HG03565 (cell line): ENCODE measurements around the gene GEMIN4.

Experiments used
- ATAC-seq: cut with Tn5 transposase; IDR thresholded peaks from one replicate; pipeline ENCODE4 v1.9.1; 2021; ENCODE audit warnings: mild to moderate bottlenecking, moderate library complexity; ENCODE audit not compliant: unreplicated experiment

Gene GEMIN4

DNA sequence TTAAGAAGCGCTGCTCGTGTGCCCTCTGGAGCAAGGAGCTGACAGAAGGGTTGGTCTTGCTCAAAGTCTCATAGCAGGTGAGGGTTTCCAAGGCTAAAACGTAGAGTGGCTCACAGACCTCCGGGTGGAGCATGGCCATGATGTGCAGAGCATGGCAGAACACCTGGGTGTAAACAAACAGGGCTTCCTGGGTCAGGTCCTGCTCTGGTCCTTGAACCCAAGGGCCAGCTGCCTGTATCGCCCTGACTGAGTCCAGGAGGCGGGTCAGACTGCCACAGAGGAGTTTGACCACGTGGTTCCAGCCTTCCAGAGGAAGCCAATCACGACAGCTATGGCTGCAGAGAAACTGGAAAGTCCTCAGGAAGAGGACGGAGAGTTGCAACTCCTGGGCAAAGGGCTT, 7.1 kb downstream of the GEMIN4 start:
- ATAC-seq: no peak

DNA sequence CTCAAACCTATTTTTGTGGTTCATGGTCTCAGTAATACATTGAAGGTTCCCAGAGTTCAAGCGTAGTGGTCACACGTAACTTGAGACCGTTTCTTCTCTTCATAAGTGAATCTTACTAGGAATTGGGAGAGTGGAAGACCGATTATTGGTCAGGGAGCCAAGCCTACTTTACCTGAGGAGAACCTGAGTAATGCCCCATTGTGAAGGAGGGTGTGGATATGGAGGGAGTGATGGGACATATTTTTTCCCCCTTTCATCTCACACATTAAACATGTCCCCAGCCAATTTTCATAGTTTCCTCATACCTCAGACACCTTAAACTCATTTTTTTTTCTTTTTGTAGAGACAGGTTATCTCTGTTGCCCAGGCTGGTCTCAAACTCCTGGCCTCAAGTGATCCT, 8.9 kb downstream of the GEMIN4 start:
- no peak for ATAC-seq

DNA sequence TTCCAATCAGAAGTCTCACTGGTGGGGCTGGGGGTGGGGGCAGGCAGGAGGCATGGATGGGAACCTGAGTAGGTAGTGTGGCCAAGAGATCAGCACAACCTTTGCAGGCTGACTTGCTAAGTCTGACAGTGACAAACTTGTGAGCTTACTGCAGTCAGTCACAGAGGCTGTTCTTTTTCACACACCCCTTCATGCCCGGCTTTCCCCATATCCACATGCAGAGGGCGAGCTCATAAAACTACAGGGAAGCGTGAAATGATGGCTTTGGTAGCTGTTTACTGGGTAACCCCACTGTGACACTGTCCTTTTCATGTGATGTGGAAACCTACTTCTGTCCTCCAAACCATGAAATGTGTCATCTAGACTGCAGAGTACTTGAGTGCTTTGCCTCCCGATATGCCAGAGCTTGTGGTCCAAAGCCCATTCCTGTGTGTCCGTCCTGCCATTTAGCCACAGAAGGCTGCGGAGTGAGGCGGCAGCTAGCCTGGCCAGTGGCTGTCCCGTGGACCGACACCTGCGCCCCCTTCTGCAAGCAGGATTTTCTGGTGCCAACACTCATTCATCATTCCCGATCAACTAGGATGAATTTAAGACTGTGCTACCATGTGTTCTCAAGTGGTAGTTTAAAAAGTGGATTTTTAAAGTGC, 9.8 kb downstream of the GEMIN4 start:
- no peak for ATAC-seq

GRCh38 chr17:740240-741017, 11.6 kb downstream of the GEMIN4 start:
- ATAC-seq: peak; percentile 83

GRCh38 chr17:737561-738113, 14.4 kb downstream of the GEMIN4 start:
- no peak for ATAC-seq

DNA sequence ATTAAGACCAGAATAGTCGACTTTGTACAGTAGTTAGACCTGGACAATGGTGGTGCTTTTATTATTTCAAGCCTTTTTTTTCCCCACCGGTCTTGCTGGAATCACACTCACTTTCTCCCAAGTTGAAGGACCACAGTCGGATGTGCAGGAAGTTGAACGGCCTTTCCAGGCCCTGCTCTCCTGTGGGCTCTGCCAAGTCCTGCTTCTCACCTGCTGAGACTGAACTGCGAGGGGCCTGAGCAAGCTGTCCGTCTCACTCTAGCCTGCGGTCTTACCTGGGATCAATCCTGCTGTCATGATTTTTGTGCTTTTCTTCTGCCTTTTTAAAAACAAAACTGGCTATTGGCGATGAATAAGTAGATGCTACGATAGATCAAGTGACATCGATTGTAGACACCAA, 18.3 kb downstream of the GEMIN4 start:
- ATAC-seq: no peak

DNA sequence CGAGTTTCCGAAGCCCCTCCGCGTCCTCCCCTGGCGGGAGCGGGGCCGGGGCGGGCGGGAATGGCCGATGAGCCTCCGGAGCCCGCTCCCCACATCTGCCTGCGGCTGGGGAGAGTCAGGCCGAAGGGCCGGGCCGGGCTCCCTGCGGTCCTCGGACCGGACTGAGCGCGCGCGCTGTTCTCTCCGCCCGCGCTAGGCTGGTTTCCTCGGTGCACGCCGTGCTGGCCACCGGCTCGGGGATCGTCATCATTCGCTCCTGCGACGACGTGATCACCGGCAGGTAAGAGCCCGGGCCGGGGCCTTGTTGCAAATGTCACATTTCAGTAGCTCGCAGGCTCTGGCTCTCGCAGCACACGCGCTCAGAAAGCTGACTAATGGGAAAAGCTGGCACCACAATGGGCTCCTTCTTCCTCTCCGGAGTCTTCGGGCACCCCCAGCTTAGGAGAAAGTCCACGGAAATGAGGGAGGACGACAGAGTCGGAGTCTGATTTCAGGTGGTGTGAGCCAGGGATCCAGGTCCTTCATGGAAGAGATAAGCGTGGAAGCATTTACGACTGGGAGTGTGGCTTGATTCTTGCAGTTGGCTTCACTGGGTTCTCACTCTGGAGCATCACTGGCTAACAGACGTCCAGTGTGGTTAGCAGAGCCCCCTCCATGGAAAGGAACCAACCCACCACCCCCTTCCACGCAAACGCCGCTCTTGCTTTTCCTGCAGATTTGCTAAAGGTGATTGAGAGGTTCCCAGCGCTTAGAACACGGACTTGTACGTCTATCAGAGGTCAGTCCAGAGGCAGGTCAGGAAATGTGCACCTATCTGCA, 19.0 kb downstream of the GEMIN4 start:
- no peak for ATAC-seq

DNA sequence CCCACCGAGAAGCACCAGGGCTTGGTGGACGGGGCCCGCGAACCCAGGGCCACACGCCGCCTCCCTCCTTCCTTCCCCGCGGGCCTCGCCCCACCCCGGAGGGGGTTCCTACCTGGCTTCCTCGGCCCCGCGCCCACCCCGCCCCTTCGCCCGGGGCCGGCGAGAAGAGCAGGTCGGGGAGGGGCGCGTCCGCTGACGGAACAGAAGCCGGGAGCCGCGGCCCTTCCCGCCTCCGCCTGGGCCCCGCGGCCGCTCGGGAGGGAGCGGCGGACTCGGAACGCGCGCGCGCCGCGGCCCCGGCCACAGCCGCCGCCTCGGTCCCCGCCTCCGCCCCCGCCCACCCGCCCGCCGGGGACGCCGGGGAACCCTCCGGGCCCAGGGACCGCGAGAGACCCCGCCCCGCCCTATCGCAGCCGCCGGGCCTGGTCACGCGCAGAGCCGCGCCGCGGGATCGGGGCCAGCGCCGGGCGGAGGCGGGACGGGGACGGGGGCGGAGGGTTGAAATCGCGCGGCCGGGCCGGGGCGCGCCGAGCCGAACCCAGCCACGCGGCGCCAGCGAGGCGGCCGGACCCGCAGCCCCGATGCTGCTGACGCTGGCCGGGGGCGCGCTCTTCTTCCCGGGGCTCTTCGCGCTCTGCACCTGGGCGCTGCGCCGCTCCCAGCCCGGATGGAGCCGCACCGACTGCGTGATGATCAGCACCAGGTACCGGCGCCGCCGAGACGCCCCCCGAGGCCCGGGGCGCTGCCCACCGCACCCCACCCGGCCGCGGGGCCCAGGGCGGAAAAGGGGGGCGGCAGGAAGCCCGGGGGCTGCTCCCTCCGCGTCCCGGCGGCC, 19.8 kb downstream of the GEMIN4 start, which contains the start of gene TLCD3A:
Gene TLCD3A (plus strand): TSS at position 530 of the 835 bp plus-strand sequence. CDS start 52 bp downstream, at position 582.
- ATAC-seq: no peak

DNA sequence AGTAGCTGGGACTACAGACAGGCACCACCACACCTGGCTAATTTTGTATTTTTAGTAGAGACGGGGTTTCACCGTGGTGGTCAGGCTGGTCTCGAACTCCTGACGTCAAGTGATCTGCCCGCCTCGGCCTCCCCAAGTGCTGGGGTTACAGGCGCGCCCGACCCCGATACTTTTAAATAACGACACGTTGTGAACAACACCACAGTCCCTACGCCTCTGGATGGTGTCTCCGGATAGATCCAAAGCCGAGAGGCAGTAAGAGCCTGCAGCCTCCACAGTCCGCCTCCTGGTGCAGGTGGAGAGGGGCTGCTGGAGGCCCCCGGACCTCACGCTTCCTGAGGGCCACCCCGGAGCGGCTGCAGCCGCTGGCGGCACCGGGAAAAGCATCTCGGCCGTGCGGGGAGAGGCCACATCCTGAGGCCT, 20.4 kb downstream of the GEMIN4 start:
- no peak for ATAC-seq

DNA sequence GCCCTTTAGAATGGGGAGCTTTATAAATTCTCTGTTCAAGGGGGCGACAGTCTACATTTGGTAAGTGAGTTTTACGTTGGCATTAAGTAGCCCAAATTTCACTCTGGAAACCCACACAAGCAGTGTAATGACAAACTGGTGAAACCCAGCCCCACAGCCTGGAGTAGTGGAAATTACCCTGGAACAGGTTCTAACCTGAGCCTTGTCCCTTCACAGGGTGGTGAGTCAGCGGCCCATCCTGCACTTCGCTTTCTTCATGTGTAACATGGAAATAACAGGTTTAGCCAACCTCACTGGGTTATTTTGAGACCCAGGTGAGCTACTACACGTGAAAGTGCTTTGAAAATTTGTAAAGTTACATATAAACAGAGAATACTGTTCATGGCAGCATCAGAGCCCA, 23.2 kb downstream of the GEMIN4 start:
- ATAC-seq: no peak

- ATAC-seq: no peak
Measured at GRCh38 chr17:726271-726919, 25.7 kb downstream of the GEMIN4 start.

DNA sequence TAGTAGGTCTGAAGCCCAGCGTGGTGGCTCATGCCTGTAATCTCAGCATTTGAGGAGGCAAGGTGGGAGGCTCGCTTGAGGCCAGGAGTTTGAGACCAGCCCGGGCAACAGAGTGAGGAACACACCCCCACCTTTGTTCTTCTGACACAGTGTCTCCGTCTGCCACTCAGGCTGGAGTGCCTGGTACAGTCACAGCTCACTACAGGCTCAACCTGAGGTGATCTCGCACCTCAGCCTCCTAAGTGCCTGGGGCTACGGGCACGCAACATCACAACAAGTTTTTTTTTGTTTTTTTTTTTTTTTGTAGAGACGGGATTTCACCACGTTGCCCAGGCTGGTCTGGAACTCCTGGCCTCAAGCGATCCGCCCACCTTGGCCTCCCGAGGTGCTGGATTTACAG, 26.3 kb downstream of the GEMIN4 start:
- ATAC-seq: no peak

- no peak for ATAC-seq
Measured at GRCh38 chr17:725084-725483, 27.0 kb downstream of the GEMIN4 start.

- ATAC-seq: no peak
Measured at GRCh38 chr17:721540-721937, 30.5 kb downstream of the GEMIN4 start.

DNA sequence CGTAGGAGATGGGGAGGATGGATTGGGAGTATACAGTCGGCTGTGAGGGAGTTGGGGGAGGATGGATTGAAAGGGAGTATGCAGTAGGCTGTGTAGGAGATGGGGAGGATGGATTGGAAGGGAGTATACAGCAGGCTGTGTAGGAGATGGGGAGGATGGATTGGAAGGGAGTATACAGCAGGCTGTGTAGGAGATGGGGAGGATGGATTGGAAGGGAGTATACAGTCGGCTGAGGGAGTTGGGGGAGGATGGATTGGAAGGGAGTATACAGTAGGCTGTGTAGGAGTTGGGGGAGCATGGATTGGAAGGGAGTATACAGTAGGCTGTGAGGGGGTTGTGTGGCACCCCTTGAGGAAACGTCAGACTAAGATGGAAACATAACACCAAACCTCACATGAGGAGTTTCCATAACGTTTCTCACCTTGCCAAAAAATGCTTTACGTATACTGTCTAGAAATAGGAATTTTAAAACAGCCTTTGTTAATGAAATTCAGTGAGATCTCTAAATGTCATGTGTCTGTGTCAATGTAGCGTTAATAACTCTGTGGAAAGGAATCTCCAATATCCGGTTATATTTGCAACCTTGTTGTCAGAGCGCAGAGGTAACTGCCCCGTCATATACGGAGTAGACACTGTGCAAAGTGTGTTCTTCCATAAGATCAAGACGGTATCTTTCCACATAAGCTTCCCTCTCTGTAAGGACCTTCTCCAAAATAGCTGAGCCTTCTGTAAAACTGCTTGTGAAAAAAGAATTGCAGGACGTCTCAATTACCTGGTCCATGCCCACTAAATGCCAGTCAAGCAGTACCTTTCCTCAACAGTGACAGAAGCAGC, 31.1 kb downstream of the GEMIN4 start:
- ATAC-seq: no peak

- ATAC-seq: no peak
Measured at GRCh38 chr17:718075-718474, 34.0 kb downstream of the GEMIN4 start.

DNA sequence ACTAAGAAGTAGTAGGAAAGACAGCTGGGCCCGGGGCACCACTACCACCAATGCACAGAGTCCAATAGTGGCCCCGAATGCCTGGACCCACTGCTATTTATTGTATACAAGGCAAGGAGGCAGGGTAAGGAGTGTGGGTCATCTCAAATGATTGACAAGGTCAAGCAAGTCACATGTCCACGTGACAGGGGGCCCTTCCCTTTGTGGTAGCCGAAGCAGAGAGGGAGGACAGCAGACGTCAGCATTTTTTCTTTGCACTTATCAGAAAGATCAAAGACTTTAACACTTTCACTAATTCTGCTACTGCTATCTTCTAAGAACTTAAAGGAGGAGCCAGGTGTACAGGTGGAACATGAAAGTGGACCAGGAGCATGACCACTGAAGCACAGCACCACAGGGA, 43.9 kb downstream of the GEMIN4 start:
- ATAC-seq: no peak

DNA sequence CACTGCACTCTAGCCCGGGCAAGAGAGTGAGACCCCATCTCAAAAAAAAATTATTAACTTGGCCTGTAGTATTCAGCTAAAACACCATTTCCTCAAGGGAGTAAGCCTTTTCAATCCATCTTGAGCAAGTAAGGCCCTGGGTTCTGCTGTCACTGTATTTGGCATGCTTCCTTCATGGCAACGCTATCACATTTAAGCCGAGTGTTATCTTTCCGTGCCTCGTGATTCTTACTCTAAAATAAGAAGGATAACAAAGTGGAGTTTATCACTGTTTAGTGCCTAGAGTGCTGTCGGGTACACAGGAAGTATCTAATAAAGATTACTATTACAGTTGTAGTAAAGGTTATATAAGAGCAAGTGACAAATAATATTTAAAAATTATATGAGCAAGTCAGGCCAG, 46.2 kb downstream of the GEMIN4 start:
- ATAC-seq: no peak

GRCh38 chr17:705011-705410, 47.1 kb downstream of the GEMIN4 start:
- no peak for ATAC-seq
